ENCODE measurements around the gene PROZ.

The PROZ gene

DNA sequence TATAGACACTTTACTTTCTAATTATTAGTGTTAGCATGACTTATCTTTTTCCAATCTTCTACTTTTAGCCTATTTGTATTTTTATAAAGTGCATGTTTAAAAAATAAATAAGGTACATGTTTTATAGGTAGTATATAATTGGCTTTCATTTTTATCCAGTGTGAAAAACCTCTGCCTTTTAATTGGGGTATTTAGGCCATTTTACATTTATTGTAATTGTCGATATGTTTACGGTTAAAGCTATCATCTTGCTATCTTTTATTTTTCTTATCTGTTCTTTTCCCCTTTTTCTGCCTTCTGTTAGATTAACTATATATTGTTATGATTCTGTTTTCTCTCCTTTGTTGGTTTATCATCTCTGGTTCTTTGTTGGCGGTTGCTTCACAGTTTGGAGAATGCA, 9.1 kb downstream of the PROZ start:
- H3K27ac ChIP-seq (ENCODE audit: low read length): no peak overlapping the region
- no peak for DNase-seq (ENCODE audit: low read depth, low spot score)
- WGBS (ENCODE audit: insufficient coverage, insufficient read length): no CpG with 5 or more reads among the region's 3 CpGs
- no peaks in the 10 kb centered on the region for H3K4me1 ChIP-seq (ENCODE audit: control insufficient read depth, insufficient read depth, low read length)
- H3K36me3 ChIP-seq (ENCODE audit: control insufficient read depth, insufficient read depth, low read length): peaks cover 7% of the 10 kb centered on the region; the same call in 1 of the 2 replicates
- H3K4me3 ChIP-seq (ENCODE audit: low read length): no peak overlapping the region
- H3K27me3 ChIP-seq (ENCODE audit: control insufficient read depth, insufficient read depth, low read length): no peaks in the 10 kb centered on the region
- no peaks in the 10 kb centered on the region for H3K9me3 ChIP-seq (ENCODE audit: control insufficient read depth, insufficient read depth, low read length)

DNA sequence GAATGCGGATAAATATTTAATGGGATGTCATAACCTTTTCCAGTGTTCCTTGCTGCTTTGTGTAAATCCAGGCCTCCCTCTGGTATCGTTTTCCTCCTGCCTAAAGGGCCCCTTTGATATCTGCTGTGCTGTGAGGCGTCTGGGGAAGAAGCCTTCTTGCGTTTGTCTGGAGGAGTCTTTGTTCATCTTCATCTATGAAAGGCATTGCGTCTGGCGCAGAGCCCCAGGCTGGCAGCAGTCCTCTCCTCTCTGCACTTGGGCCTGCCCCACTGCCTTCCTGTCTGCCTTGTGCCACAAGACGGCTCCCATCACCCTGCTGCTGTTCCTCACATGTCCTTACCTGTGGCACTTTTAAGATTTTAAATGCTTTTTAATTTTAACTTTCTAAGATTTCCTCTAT, 9.8 kb downstream of the PROZ start:
- no peak for DNase-seq (ENCODE audit: low read depth, low spot score)
- Histone ChIP-seq H3K36me3 (ENCODE audit: control insufficient read depth, insufficient read depth, low read length) (peaks cover 9% of the 10 kb centered on the region; the same call in 1 of the 2 replicates), H3K4me3 (ENCODE audit: low read length) (no peak overlapping the region), H3K4me1 (ENCODE audit: control insufficient read depth, insufficient read depth, low read length) (no peaks in the 10 kb centered on the region), H3K27me3 (ENCODE audit: control insufficient read depth, insufficient read depth, low read length) (no peaks in the 10 kb centered on the region), H3K27ac (ENCODE audit: low read length) (no peak overlapping the region), H3K9me3 (ENCODE audit: control insufficient read depth, insufficient read depth, low read length) (no peaks in the 10 kb centered on the region)
- no CpG with 5 or more reads among the region's 7 CpGs for WGBS (ENCODE audit: insufficient coverage, insufficient read length)

DNA sequence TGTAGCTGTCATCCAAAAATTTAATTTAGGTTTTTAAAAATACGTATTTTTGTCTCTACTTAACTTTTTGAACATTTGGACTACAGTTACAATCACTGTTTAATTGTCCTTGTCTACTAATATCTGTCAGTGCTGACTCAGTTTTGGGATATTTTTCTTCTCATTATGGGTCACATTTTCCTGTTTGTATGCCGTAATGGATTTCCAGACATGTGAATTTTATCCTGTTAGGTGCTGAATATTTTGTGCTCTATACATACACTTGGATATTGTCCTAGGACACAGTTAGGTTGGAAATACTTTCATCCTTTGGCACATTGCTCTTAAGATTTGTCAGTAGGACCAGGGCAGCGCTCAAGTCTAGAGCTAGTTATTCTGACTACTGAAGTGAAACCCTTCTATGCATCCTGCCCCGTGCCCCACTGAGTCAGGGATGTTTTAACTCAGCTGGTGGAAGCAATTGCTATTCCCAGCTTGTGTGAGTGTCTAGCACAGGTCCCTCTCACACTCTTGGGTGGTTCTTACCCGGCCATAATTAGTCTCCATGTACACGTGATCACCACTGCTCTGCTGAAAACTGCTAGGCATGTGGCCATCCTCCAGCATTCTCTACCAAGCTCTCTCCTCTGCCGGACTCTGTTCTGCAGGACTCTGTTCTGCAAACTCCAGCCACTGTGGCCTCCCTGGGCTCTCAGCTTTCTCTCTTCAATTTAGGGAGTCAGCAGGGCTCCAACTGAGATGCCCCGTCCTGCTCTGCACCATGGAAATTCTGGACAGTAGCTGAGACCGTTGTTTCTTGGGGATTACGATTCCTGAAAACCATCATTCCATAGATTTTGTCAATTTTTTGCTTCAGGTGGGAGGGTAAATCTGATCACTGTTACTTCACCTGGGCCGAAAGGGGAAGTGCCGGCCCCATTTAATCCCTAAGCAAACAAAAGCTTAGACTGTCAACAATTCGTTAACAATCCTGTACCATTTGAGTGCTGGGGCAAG, 11.1 kb downstream of the PROZ start:
- Histone ChIP-seq H3K27me3 (ENCODE audit: control insufficient read depth, insufficient read depth, low read length) (no peaks in the 10 kb centered on the region), H3K36me3 (ENCODE audit: control insufficient read depth, insufficient read depth, low read length) (peaks cover 10% of the 10 kb centered on the region; the same call in 1 of the 2 replicates), H3K27ac (ENCODE audit: low read length) (no peak overlapping the region), H3K4me3 (ENCODE audit: low read length) (no peak overlapping the region), H3K4me1 (ENCODE audit: control insufficient read depth, insufficient read depth, low read length) (no peaks in the 10 kb centered on the region), H3K9me3 (ENCODE audit: control insufficient read depth, insufficient read depth, low read length) (no peaks in the 10 kb centered on the region)
- no CpG with 5 or more reads among the region's 13 CpGs for WGBS (ENCODE audit: insufficient coverage, insufficient read length)
- DNase-seq (ENCODE audit: low read depth, low spot score): no peak

DNA sequence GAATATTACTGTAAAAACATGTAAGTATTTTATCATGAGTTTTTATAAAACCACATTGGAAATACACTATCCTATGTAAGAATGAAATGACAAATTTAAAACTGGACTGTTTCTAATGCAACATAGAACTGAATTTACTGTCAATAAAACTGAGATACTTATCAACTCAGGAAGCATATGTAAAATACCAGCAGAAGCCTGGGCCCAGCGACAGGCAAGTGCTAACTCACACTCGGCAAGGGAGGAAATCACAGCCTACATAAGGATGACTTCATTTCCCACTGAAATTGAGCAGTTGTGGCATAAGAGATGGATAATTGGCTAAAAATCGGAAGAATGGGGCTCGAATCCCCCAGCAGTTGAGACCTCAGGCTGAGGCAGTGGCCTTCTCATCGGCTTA, 12.1 kb downstream of the PROZ start:
- WGBS (ENCODE audit: insufficient coverage, insufficient read length): no CpG with 5 or more reads among the region's 5 CpGs
- Histone ChIP-seq H3K27me3 (ENCODE audit: control insufficient read depth, insufficient read depth, low read length) (no peaks in the 10 kb centered on the region), H3K27ac (ENCODE audit: low read length) (no peak overlapping the region), H3K4me3 (ENCODE audit: low read length) (no peak overlapping the region), H3K4me1 (ENCODE audit: control insufficient read depth, insufficient read depth, low read length) (no peaks in the 10 kb centered on the region), H3K36me3 (ENCODE audit: control insufficient read depth, insufficient read depth, low read length) (peaks cover 10% of the 10 kb centered on the region; the same call in 1 of the 2 replicates), H3K9me3 (ENCODE audit: control insufficient read depth, insufficient read depth, low read length) (no peaks in the 10 kb centered on the region)
- no peak for DNase-seq (ENCODE audit: low read depth, low spot score)

DNA sequence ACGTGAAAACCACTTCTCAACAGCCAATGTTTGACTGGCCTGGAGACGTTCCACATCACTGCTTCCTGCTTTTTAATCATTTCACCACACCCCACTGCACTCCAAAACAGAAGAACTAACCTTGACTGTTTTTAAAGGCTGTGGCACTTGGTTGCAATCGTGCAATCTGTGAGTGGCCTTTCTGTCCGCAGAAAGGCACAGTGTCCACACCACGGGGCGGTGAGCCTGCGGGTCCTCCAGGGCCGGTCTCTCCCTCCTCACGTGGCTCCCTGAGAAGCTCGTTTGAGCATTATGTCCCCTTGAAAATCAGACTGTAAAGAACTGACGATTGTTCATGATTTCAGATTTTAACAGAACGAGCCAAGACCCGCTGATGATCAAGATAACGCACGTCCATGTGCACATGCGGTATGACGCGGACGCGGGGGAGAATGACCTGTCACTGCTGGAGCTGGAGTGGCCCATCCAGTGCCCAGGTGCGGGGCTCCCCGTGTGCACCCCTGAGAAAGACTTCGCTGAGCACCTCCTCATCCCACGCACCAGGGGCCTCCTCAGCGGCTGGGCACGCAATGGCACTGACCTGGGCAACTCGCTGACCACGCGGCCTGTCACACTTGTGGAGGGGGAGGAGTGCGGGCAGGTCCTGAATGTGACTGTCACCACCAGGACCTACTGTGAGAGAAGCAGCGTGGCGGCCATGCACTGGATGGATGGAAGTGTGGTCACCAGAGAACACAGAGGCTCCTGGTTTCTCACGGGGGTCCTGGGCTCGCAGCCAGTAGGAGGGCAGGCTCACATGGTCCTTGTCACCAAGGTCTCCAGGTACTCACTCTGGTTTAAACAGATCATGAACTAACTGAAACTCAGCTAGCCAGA, 13.0 kb downstream of the PROZ start:
- Histone ChIP-seq H3K4me1 (ENCODE audit: control insufficient read depth, insufficient read depth, low read length) (no peaks in the 10 kb centered on the region), H3K36me3 (ENCODE audit: control insufficient read depth, insufficient read depth, low read length) (peaks cover 10% of the 10 kb centered on the region; the same call in 1 of the 2 replicates), H3K4me3 (ENCODE audit: low read length) (no peak overlapping the region), H3K27ac (ENCODE audit: low read length) (no peak overlapping the region), H3K9me3 (ENCODE audit: control insufficient read depth, insufficient read depth, low read length) (no peaks in the 10 kb centered on the region), H3K27me3 (ENCODE audit: control insufficient read depth, insufficient read depth, low read length) (no peaks in the 10 kb centered on the region)
- no CpG with 5 or more reads among the region's 34 CpGs for WGBS (ENCODE audit: insufficient coverage, insufficient read length)
- DNase-seq (ENCODE audit: low read depth, low spot score): no peak

DNA sequence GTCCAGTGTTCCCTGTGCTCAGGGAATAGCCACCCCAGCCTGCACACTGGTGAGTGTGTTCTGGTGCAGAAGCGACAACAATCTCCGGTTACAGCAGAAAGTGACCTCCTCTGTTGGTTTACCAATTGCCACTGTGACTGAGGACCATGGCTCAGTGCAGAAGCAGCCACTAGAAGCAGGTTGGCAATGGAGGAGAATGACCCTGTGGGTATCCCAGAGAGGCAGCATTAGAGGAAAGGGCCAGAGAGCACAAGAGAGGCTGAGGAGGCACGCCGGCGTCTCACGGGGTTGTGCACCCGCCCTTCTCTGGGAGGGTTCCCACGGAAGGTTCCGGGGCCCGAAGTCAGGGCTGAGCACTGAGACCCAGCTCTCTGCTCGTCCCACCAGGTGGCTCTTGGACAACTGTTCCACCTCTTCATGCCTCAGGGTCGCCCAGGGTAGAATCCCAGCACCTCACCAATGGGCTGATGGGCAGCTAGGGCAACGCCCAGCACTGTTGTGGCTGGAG, 14.0 kb downstream of the PROZ start:
- DNase-seq (ENCODE audit: low read depth, low spot score): no peak
- peaks cover 14% of the 10 kb centered on the region; the same call in 1 of the 2 replicates for H3K36me3 ChIP-seq (ENCODE audit: control insufficient read depth, insufficient read depth, low read length)
- H3K4me3 ChIP-seq (ENCODE audit: low read length): no peak overlapping the region
- no peaks in the 10 kb centered on the region for H3K9me3 ChIP-seq (ENCODE audit: control insufficient read depth, insufficient read depth, low read length)
- no peaks in the 10 kb centered on the region for H3K27me3 ChIP-seq (ENCODE audit: control insufficient read depth, insufficient read depth, low read length)
- no peaks in the 10 kb centered on the region for H3K4me1 ChIP-seq (ENCODE audit: control insufficient read depth, insufficient read depth, low read length)
- WGBS (ENCODE audit: insufficient coverage, insufficient read length): no CpG with 5 or more reads among the region's 13 CpGs
- no peak overlapping the region for H3K27ac ChIP-seq (ENCODE audit: low read length)

DNA sequence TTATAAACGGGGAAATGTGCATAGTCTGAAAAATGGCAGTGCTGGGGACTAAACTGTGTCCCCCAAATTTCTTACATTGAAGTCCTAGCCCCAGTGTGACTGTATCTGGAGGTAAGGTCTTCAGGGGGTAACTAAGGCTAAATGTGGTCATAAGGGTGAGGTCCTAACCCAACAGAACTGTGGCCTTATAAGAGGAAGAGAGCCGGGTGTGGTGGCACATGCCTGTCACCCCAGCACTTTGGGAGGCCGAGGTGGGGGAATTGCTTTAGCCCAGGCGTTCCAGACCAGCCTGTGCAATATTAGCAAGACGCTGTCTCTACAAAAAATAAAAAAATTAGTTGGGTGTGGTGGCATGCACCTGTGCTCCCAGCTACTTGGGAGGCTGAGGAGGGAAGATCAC, 17.8 kb downstream of the PROZ start:
- Histone ChIP-seq H3K4me1 (ENCODE audit: control insufficient read depth, insufficient read depth, low read length) (no peaks in the 10 kb centered on the region), H3K27ac (ENCODE audit: low read length) (no peak overlapping the region), H3K9me3 (ENCODE audit: control insufficient read depth, insufficient read depth, low read length) (no peaks in the 10 kb centered on the region), H3K36me3 (ENCODE audit: control insufficient read depth, insufficient read depth, low read length) (peaks cover 27% of the 10 kb centered on the region), H3K27me3 (ENCODE audit: control insufficient read depth, insufficient read depth, low read length) (no peaks in the 10 kb centered on the region), H3K4me3 (ENCODE audit: low read length) (no peak overlapping the region)
- no peak for DNase-seq (ENCODE audit: low read depth, low spot score)
- WGBS (ENCODE audit: insufficient coverage, insufficient read length): no CpG with 5 or more reads among the region's 5 CpGs

DNA sequence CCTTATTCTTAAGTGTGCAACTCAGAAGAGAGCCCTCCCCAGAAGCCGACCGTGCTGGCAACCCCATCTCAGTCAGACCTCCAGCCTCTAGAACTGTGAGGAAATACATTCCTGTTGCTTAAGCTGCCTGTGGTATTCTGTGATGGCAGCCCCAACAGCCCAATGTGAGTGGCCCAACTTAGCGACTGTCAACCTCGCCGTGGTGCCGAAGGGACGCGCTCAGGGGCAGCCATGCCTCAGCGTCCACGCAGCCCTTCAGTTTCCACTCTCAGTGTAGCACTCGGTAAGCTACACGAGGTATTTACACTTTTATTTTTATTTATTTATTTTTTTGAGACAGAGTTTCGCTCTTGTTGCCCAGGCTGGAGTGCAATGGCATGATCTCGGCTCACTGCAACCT, 18.4 kb downstream of the PROZ start:
- no peak for DNase-seq (ENCODE audit: low read depth, low spot score)
- Histone ChIP-seq H3K4me1 (ENCODE audit: control insufficient read depth, insufficient read depth, low read length) (no peaks in the 10 kb centered on the region), H3K27me3 (ENCODE audit: control insufficient read depth, insufficient read depth, low read length) (no peaks in the 10 kb centered on the region), H3K36me3 (ENCODE audit: control insufficient read depth, insufficient read depth, low read length) (peaks cover 25% of the 10 kb centered on the region), H3K4me3 (ENCODE audit: low read length) (no peak overlapping the region), H3K9me3 (ENCODE audit: control insufficient read depth, insufficient read depth, low read length) (no peaks in the 10 kb centered on the region), H3K27ac (ENCODE audit: low read length) (no peak overlapping the region)
- WGBS (ENCODE audit: insufficient coverage, insufficient read length): no CpG with 5 or more reads among the region's 14 CpGs

DNA sequence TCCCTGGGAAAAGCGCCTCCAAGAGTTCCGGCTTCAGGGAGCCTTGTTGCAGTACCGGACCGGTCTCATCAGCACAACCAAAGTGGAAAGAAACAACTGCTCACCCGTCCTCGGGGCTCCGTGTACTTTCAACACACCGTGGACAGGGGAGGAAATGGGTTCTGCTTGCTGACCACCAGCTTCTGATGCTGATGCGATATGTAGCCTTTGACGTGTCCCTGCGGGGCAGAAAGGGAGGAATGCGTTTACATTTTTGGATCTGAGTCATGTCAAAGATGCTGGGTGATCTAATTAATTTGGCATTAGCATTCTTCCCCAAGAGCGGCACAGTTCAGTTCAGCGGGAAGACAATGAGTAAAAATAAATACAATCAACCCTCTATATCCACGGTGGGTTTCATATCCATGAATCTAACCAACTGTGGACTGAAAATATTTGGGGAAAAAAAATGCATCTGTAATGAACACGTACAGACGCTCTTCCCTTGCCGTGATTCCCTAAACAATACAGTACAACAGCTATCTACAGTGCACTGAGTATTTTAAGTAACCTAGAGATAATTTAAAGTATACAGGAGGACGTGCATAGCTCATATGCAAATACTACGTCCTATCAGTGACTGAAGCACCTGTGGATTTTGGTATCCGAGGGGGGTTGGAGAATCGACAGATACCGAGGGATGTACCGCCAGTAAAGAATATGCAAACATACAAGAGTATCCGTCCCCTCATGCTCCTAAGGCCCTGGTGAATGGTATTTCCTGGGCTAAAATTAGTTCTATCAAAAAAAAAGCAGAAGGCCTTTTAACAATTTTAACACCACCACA, 19.8 kb downstream of the PROZ start:
- Histone ChIP-seq H3K4me3 (ENCODE audit: low read length) (no peak overlapping the region), H3K27me3 (ENCODE audit: control insufficient read depth, insufficient read depth, low read length) (no peaks in the 10 kb centered on the region), H3K9me3 (ENCODE audit: control insufficient read depth, insufficient read depth, low read length) (no peaks in the 10 kb centered on the region), H3K27ac (ENCODE audit: low read length) (no peak overlapping the region), H3K4me1 (ENCODE audit: control insufficient read depth, insufficient read depth, low read length) (no peaks in the 10 kb centered on the region), H3K36me3 (ENCODE audit: control insufficient read depth, insufficient read depth, low read length) (peaks cover 19% of the 10 kb centered on the region)
- no peak for DNase-seq (ENCODE audit: low read depth, low spot score)
- no CpG with 5 or more reads among the region's 25 CpGs for WGBS (ENCODE audit: insufficient coverage, insufficient read length)

DNA sequence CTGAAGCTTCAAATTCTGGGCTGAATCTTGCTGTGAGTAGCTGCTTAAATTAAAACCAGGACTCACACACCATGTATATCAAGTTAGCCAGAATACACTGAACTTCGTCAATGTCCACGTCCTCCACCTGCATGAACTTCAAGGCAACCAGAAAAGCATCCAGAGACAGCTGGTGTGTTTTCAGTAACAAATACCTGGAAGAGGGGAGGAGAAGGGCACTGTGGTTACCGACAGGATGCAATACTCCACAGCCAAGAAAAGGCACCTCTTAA, 20.4 kb downstream of the PROZ start:
- Histone ChIP-seq H3K27me3 (ENCODE audit: control insufficient read depth, insufficient read depth, low read length) (no peaks in the 10 kb centered on the region), H3K27ac (ENCODE audit: low read length) (no peak overlapping the region), H3K4me1 (ENCODE audit: control insufficient read depth, insufficient read depth, low read length) (no peaks in the 10 kb centered on the region), H3K4me3 (ENCODE audit: low read length) (no peak overlapping the region), H3K9me3 (ENCODE audit: control insufficient read depth, insufficient read depth, low read length) (no peaks in the 10 kb centered on the region), H3K36me3 (ENCODE audit: control insufficient read depth, insufficient read depth, low read length) (peaks cover 23% of the 10 kb centered on the region)
- no peak for DNase-seq (ENCODE audit: low read depth, low spot score)
- no CpG with 5 or more reads among the region's 3 CpGs for WGBS (ENCODE audit: insufficient coverage, insufficient read length)
